ENCODE results near the gene MYCL. TPM values are rescaled to one million over a fixed set of nuclear protein-coding genes. Genes with fewer than 3 reads are reported as not detected.

The MYCL gene
- total and polyA plus RNA-seq, 2 of the 4 experiments (the other 2 are of a cell fraction), result 0.72 to 0.87 TPM

GRCh38 chr1:39943471-39944290 is 42.0 kb upstream of the MYCL start:
- no peak overlapping the region for H4K91ac ChIP-seq (ENCODE audit: insufficient read depth, low read depth, low read length)
- no peak overlapping the region for H4K8ac ChIP-seq (ENCODE audit: low read depth in 2 of 2, low read length in 2 of 2)
- H2BK20ac ChIP-seq (ENCODE audit: low read depth, low read length), result no peak overlapping the region
- BruUV-seq (replicated peaks), result no TSS peak
- no peak overlapping the region for H3K23ac ChIP-seq (ENCODE audit: low read depth, low read length)
- no peaks in the 10 kb centered on the region for H3K9me1 ChIP-seq (ENCODE audit: insufficient read depth, low read length)
- peaks cover 36% of the 10 kb centered on the region for H3K27me3 ChIP-seq (ENCODE audit: control insufficient read depth, insufficient read depth, low read length)
- no peak overlapping the region for H3K4ac ChIP-seq (ENCODE audit: low read depth, low read length)
- H4K20me1 ChIP-seq (ENCODE audit: insufficient read depth, low read length), result no peaks in the 10 kb centered on the region
- no peaks in the 10 kb centered on the region for H3K9me3 ChIP-seq (ENCODE audit: control insufficient read depth, insufficient read depth, low read length)
- no peak overlapping the region for H2AFZ ChIP-seq (replicated peaks; ENCODE audit: low read length, poor library complexity)
- no peak overlapping the region for H2BK120ac ChIP-seq (ENCODE audit: low read depth, low read length)
- no peak overlapping the region for H3K14ac ChIP-seq (replicated peaks; ENCODE audit: low read depth, low read length)
- H4K5ac ChIP-seq (ENCODE audit: low read depth, low read length), result no peak overlapping the region
- H3K56ac ChIP-seq (ENCODE audit: extremely low read depth, insufficient read depth, low read length), result no peak overlapping the region
- no peak overlapping the region for H2BK15ac ChIP-seq (ENCODE audit: low read depth, low read length)
- H3K18ac ChIP-seq (ENCODE audit: low read depth, low read length), result no peak overlapping the region
- H2AK9ac ChIP-seq (replicated peaks; ENCODE audit: low read depth, low read length, poor library complexity), result no peak overlapping the region
- H3K4me3 ChIP-seq (ENCODE audit: insufficient read depth, low read depth, low read length), result no peak overlapping the region
- in situ Hi-C loops (cut with MboI; ENCODE audit: low sequenced_read_pairs) (no loop called here), intact Hi-C loops (cut with micrococcal nuclease) (no loop called here), dilution Hi-C loops (cut with HindIII; ENCODE audit: low sequenced_read_pairs, unreplicated experiment) (no loop called here)
- H3K36me3 ChIP-seq (ENCODE audit: control insufficient read depth, insufficient read depth, low read length), result no peaks in the 10 kb centered on the region
- no peak overlapping the region for H3K4me2 ChIP-seq (ENCODE audit: low read depth, low read length)
- H3K4me1 ChIP-seq (ENCODE audit: control insufficient read depth, insufficient read depth, low read length), result no peaks in the 10 kb centered on the region
- no peak for TF ChIP-seq MAZ (IDR thresholded peaks at IDR 0.05; ENCODE audit: borderline replicate concordance, low read depth, low read length)
- TF ChIP-seq RAD21 (IDR thresholded peaks at IDR 0.05; ENCODE audit: low read length), result no peak
- no peak for TF ChIP-seq POLR2A (IDR thresholded peaks at IDR 0.05; ENCODE audit: low read depth, low read length)
- TF ChIP-seq NFE2L2 (IDR thresholded peaks at IDR 0.05; ENCODE audit: low read depth, low read length), result no peak
- no peak for TF ChIP-seq MAFK (IDR thresholded peaks at IDR 0.05; ENCODE audit: low read depth, low read length)
- no peak for TF ChIP-seq BHLHE40 (IDR thresholded peaks at IDR 0.05; ENCODE audit: low read depth, low read length)
- no peak for TF ChIP-seq RFX5 (IDR thresholded peaks at IDR 0.05; ENCODE audit: low read depth, low read length)
- no peak for TF ChIP-seq SMC3 (IDR thresholded peaks at IDR 0.05; ENCODE audit: low read depth, low read length)
- TF ChIP-seq CHD1 (IDR thresholded peaks at IDR 0.05; ENCODE audit: low read depth, low read length), result no peak
- no peak for TF ChIP-seq MXI1 (IDR thresholded peaks at IDR 0.05; ENCODE audit: borderline replicate concordance, low read depth, low read length)
- TF ChIP-seq CTCF (conservative IDR thresholded peaks at IDR 0.05; ENCODE audit: low read depth, low read length), result no peak
- TF ChIP-seq USF2 (IDR thresholded peaks at IDR 0.05; ENCODE audit: low read depth, low read length), result no peak
- TF ChIP-seq FOS (IDR thresholded peaks at IDR 0.05; ENCODE audit: low read depth, low read length), result no peak
- no peak for TF ChIP-seq RCOR1 (IDR thresholded peaks at IDR 0.05; ENCODE audit: insufficient replicate concordance, low read length)
- TF ChIP-seq ELK1 (IDR thresholded peaks at IDR 0.05; ENCODE audit: borderline replicate concordance, low read depth, low read length), result no peak
- no peak for TF ChIP-seq CEBPB (IDR thresholded peaks at IDR 0.05; ENCODE audit: low read depth, low read length)
- POLR2A ChIA-PET (ENCODE audit: unreplicated experiment), result no interaction called here
- ATAC-seq (ENCODE audit: low read depth) (no peak), DNase-seq (no peak)
- no peak overlapping the region for H2BK5ac ChIP-seq (ENCODE audit: low read depth, low read length, poor library complexity, severe bottlenecking)
- WGBS, 2 experiments (ENCODE audit: extremely low coverage in 2 of 2, insufficient read length in 1 of 2), result 91% methylated on average over 4 of the region's 14 CpGs; no CpG with 5 or more reads in 1 of the 2 experiments
- no peaks in the 10 kb centered on the region for H3K79me1 ChIP-seq (ENCODE audit: low read depth in 1 of 2, low read length in 2 of 2)
- H3K27ac ChIP-seq (ENCODE audit: insufficient read depth, low read length), result no peak overlapping the region
- CTCF ChIA-PET, result no interaction called here
- H3K9ac ChIP-seq (ENCODE audit: low read depth, low read length), result no peak overlapping the region
- no peak overlapping the region for H2AK5ac ChIP-seq (ENCODE audit: low read depth, low read length)

Data from IMR-90 (cell line).